ENCODE results near the gene NHEJ1. TPM values are rescaled to one million over a fixed set of nuclear protein-coding genes. Genes with fewer than 3 reads are reported as not detected.

Gene NHEJ1
- total RNA-seq, 1 donor from 2014 or later, result 13.0 TPM

DNA sequence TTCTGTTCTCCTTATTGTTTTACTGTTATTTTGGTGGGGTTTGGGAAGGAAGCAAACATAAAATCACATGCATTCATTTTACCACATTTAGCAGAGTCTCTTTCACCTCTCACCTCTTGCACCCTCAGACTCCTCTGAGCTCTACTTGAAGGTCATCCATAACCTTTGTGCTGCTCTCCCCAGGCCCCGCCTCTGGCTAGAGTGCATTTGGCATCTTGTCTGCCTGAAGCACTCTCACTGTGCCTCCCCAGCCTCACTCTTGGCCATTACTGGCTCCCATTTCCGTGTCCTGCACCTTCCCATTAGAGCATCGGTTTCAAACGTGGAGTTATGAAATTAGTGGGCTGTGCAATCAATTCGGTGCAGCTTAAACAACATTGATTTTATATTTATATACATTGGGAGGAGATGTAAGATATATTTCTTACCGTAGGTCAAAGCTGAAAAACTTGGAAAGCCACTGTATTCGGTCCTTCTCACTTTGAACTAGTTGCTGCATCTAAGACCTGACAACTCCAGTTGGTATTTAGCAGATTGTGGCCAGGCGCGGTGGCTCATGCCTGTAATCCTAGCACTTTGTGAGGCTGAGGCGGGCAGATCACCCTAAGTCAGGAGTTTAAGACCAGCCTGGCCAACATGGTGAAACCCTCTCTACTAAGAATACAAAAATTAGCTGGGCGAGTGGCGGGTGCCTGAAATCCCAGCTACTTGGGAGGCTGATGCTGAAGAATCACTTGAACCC lies 39.0 kb upstream of the NHEJ1 start:
- intact Hi-C loops (cut with DNase I), result no loop called here
- TF ChIP-seq, protein P1, sequence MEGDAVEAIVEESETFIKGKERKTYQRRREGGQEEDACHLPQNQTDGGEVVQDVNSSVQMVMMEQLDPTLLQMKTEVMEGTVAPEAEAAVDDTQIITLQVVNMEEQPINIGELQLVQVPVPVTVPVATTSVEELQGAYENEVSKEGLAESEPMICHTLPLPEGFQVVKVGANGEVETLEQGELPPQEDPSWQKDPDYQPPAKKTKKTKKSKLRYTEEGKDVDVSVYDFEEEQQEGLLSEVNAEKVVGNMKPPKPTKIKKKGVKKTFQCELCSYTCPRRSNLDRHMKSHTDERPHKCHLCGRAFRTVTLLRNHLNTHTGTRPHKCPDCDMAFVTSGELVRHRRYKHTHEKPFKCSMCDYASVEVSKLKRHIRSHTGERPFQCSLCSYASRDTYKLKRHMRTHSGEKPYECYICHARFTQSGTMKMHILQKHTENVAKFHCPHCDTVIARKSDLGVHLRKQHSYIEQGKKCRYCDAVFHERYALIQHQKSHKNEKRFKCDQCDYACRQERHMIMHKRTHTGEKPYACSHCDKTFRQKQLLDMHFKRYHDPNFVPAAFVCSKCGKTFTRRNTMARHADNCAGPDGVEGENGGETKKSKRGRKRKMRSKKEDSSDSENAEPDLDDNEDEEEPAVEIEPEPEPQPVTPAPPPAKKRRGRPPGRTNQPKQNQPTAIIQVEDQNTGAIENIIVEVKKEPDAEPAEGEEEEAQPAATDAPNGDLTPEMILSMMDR (IDR thresholded peaks at IDR 0.05), result no peak
- no peaks in the 10 kb centered on the region for H3K4me1 ChIP-seq
- no peaks in the 10 kb centered on the region for H3K27me3 ChIP-seq (ENCODE audit: low read depth)
- H3K27ac ChIP-seq, result no peak overlapping the region
- DNase-seq, result no peak
- no peaks in the 10 kb centered on the region for H3K36me3 ChIP-seq
- no peak overlapping the region for H3K4me3 ChIP-seq
- no peak for ATAC-seq
- no peaks in the 10 kb centered on the region for H3K9me3 ChIP-seq

DNA sequence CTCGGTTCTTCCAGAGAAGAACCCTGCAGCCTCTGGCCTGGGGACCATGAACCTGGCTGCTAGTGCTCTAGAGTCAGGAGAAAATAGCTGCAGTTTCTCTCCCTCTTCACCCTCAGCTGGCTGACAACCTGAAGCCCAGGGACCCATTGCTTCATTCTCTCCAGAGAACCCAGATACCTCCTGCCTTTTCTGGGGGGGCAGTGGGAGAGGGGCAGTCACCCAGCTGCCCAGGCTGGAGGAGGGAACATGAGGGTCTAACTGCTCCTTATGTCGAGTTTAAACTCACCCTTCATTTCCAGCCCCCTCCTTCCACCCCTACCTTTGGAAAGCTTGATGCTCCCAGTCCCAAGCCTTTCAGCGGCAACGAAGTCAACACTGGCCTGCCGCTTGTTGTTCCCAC lies 38.4 kb upstream of the NHEJ1 start:
- TF ChIP-seq, protein P1 (IDR thresholded peaks at IDR 0.05), result no peak
- Histone ChIP-seq H3K9me3 (no peaks in the 10 kb centered on the region), H3K27me3 (ENCODE audit: low read depth) (no peaks in the 10 kb centered on the region), H3K27ac (no peak overlapping the region), H3K4me3 (no peak overlapping the region), H3K36me3 (no peaks in the 10 kb centered on the region), H3K4me1 (no peaks in the 10 kb centered on the region)
- DNase-seq (no peak), ATAC-seq (no peak)
- intact Hi-C loops (cut with DNase I), result no loop called here

DNA sequence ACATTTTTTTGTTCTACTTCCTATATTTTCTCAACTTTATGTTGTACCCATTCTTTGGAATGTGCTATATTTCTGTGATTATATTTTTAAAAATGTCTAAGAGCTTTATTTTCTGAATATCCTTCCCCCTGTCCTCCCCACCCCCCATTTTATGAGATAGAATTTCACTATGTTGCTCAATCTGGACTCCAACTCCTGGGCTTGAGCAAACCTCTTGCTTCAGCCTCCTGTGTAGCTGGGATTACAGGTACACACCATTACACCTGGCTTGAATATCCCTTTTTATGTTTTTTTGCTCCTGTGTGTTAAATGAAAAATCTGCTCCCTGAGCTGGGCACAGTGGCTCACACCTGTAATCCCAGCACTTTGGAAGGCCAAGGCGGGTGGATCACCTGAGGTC lies 36.8 kb upstream of the NHEJ1 start:
- H3K9me3 ChIP-seq, result no peaks in the 10 kb centered on the region
- TF ChIP-seq, protein P1 (IDR thresholded peaks at IDR 0.05), result no peak
- H3K27me3 ChIP-seq (ENCODE audit: low read depth), result no peaks in the 10 kb centered on the region
- H3K4me3 ChIP-seq, result no peak overlapping the region
- intact Hi-C loops (cut with DNase I), result no loop called here
- no peaks in the 10 kb centered on the region for H3K36me3 ChIP-seq
- no peaks in the 10 kb centered on the region for H3K4me1 ChIP-seq
- ATAC-seq, result no peak
- no peak overlapping the region for H3K27ac ChIP-seq
- DNase-seq, result no peak

DNA sequence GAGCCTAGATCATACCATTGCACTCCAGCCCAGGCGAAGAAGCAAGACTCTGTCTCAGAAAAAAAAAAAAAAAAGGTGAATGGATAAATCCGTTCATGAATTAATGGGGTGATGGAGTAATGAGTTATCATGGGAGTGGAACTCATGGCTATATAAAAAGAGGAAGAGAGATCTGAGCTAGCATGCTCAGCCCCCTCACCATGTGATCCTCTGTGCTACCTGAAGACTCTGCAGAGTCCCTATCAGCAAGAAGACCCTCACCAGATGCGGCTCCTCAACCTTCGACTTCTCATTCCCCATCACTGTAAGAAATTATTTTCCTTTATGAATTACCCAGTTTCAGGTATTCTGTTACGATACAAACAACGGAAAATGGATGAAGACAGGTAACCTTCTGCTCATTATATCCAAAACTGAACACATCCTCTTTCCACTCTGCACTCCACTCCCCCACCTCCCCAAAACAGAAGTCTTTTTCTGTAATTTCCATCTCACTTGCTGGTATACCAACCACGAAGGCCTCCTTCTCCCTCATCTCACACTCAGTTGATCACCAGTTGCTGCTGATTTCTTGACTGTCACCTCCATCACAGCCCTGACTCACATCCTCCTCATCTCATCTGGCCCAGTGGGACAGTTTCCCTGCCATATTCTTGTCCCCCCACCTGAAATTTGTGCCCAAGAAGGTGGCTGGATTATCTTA lies 26.3 kb upstream of the NHEJ1 start:
- no peaks in the 10 kb centered on the region for H3K9me3 ChIP-seq
- H3K27ac ChIP-seq, result no peak overlapping the region
- no peaks in the 10 kb centered on the region for H3K27me3 ChIP-seq (ENCODE audit: low read depth)
- H3K4me1 ChIP-seq, result no peaks in the 10 kb centered on the region
- DNase-seq, result no peak
- intact Hi-C loops (cut with DNase I), result no loop called here
- ATAC-seq, result no peak
- TF ChIP-seq, protein P1 (IDR thresholded peaks at IDR 0.05), result no peak
- peaks cover 40% of the 10 kb centered on the region for H3K36me3 ChIP-seq
- H3K4me3 ChIP-seq, result no peak overlapping the region

DNA sequence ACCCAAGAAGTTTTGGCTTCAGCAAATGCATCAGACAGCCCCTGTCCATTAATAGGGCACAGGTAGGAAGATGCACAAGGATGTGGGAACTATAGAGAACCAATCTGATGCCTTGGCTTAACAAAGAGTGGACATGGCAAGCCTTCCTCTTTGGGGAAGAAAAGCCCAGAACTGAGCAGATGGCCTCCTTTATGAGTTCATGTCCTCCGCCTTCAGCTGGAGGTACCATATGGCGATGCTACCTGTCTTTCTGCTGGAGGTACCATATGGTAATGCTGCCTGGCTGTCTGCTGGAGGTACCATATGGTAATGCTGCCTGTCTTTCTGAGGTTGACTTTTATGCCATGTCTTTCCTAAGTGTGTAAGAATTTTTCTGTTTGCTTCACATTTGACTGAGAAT lies 23.5 kb upstream of the NHEJ1 start:
- DNase-seq (no peak), ATAC-seq (no peak)
- Histone ChIP-seq H3K4me3 (no peak overlapping the region), H3K27me3 (ENCODE audit: low read depth) (no peaks in the 10 kb centered on the region), H3K27ac (no peak overlapping the region), H3K4me1 (peaks cover 7% of the 10 kb centered on the region), H3K9me3 (no peaks in the 10 kb centered on the region), H3K36me3 (peaks cover 65% of the 10 kb centered on the region)
- intact Hi-C loops (cut with DNase I), result no loop called here
- TF ChIP-seq, protein P1 (IDR thresholded peaks at IDR 0.05), result no peak
